Parathyroid adenoma (tissue), 2 donors: Measurements from ENCODE around the gene ZNF629.

ENCODE experiments used
- H2AFZ ChIP-seq: fragments of 300-600 bp; sonication (generic); one replicate; pipeline ENCODE4 v1.7.0; 2017; ENCODE audit warnings: antibody characterized with exemption, mild to moderate bottlenecking
- H3K27ac ChIP-seq: fragments of 300-600 bp; sonication (generic); one replicate; pipeline ENCODE4 v1.7.0; 2017
- H3K27me3 ChIP-seq: fragments of 300-600 bp; sonication (generic); one replicate; pipeline ENCODE4 v1.7.0; 2017; ENCODE audit warnings: low read length; ENCODE audit not compliant: control insufficient read depth, insufficient read depth
- H3K36me3 ChIP-seq: fragments of 300-600 bp; sonication (generic); one replicate; pipeline ENCODE4 v1.7.0; 2017; ENCODE audit warnings: low read length; ENCODE audit not compliant: control insufficient read depth, insufficient read depth
- H3K4me1 ChIP-seq: fragments of 300-600 bp; sonication (generic); one replicate; pipeline ENCODE4 v1.7.0; 2017; ENCODE audit warnings: control low read depth
- H3K4me2 ChIP-seq: fragments of 300-600 bp; sonication (generic); one replicate; pipeline ENCODE4 v1.7.0; 2017; ENCODE audit warnings: low read length
- H3K4me3 ChIP-seq: fragments of 300-600 bp; sonication (generic); one replicate; pipeline ENCODE4 v1.7.0; 2017; ENCODE audit warnings: low read depth, low read length
- H3K79me2 ChIP-seq: fragments of 300-600 bp; sonication (generic); one replicate; pipeline ENCODE4 v1.7.0; 2017; ENCODE audit warnings: control low read depth
- H3K9ac ChIP-seq: fragments of 300-600 bp; sonication (generic); one replicate; pipeline ENCODE4 v1.7.0; 2017; ENCODE audit warnings: mild to moderate bottlenecking
- H3K9me3 ChIP-seq: fragments of 300-600 bp; sonication (generic); one replicate; pipeline ENCODE4 v1.7.0; 2017; ENCODE audit warnings: low read length; ENCODE audit not compliant: control insufficient read depth
- CTCF ChIP-seq: fragments of 300-600 bp; sonication (generic); IDR thresholded peaks from one replicate; pipeline ENCODE4 v1.7.0; 2017; ENCODE audit warnings: antibody characterized with exemption, mild to moderate bottlenecking
- donor health status: primary hyperparathyroidism.

Gene ZNF629

GRCh38 chr16:30764816-30765465 is 22.1 kb downstream of the ZNF629 start:
- H3K4me3 ChIP-seq, result no peak overlapping the region
- H3K27ac ChIP-seq, result no peak overlapping the region
- H3K9me3 ChIP-seq, result no peaks in the 10 kb centered on the region
- peaks cover 12% of the 10 kb centered on the region for H3K79me2 ChIP-seq
- peaks cover 12% of the 10 kb centered on the region for H3K4me1 ChIP-seq
- no peak for TF ChIP-seq CTCF
- no peak overlapping the region for H3K9ac ChIP-seq
- no peaks in the 10 kb centered on the region for H3K27me3 ChIP-seq
- no peaks in the 10 kb centered on the region for H3K36me3 ChIP-seq
- no peak overlapping the region for H3K4me2 ChIP-seq
- H2AFZ ChIP-seq, result no peak overlapping the region

GRCh38 chr16:30764086-30764485 is 22.9 kb downstream of the ZNF629 start:
- TF ChIP-seq CTCF, result no peak
- Histone ChIP-seq H2AFZ (no peak overlapping the region), H3K36me3 (no peaks in the 10 kb centered on the region), H3K4me1 (peaks cover 12% of the 10 kb centered on the region), H3K27ac (no peak overlapping the region), H3K27me3 (no peaks in the 10 kb centered on the region), H3K79me2 (peaks cover 12% of the 10 kb centered on the region), H3K4me2 (no peak overlapping the region), H3K4me3 (no peak overlapping the region), H3K9me3 (no peaks in the 10 kb centered on the region), H3K9ac (no peak overlapping the region)

GRCh38 chr16:30762991-30763725 is 23.8 kb downstream of the ZNF629 start:
- Histone ChIP-seq H3K4me2 (peak overlapping the region; percentile 89), H3K4me1 (peaks cover 12% of the 10 kb centered on the region), H3K79me2 (peaks cover 12% of the 10 kb centered on the region), H3K9ac (no peak overlapping the region), H2AFZ (no peak overlapping the region), H3K9me3 (no peaks in the 10 kb centered on the region), H3K4me3 (peak overlapping the region; percentile 98), H3K27me3 (no peaks in the 10 kb centered on the region), H3K27ac (no peak overlapping the region), H3K36me3 (no peaks in the 10 kb centered on the region)
- no peak for TF ChIP-seq CTCF

GRCh38 chr16:30761928-30762902 is 24.8 kb downstream of the ZNF629 start, which contains the start of the genes CFAP119 and RNF40:
TSS of gene CFAP119 (minus strand) at chr16:30762062. CDS start at chr16:30761748, 314 bp downstream.
TSS of gene RNF40 (plus strand) at chr16:30762322. CDS start at chr16:30762546, 224 bp downstream.
- H3K4me1 ChIP-seq, result peaks cover 12% of the 10 kb centered on the region
- peak within 1 kb of the TSS; percentile 80 for H2AFZ ChIP-seq
- H3K27ac ChIP-seq, result peak within 1 kb of the TSS; percentile 70
- TF ChIP-seq CTCF, result no peak
- H3K4me2 ChIP-seq, result peak within 1 kb of the TSS; percentile 98
- H3K36me3 ChIP-seq, result no peaks in the 10 kb centered on the region
- peaks cover 12% of the 10 kb centered on the region for H3K79me2 ChIP-seq
- H3K4me3 ChIP-seq, result peak within 1 kb of the TSS; percentile 98
- peak within 1 kb of the TSS; percentile 93 for H3K9ac ChIP-seq
- no peaks in the 10 kb centered on the region for H3K27me3 ChIP-seq
- H3K9me3 ChIP-seq, result no peaks in the 10 kb centered on the region
